SJCRH30 (cell line): Measurements from ENCODE around the gene ADGRD1. TPM values are rescaled to one million over a fixed set of nuclear protein-coding genes. Genes with fewer than 3 reads are reported as not detected.

ENCODE experiments used
- DNase-seq, 2 experiments: peaks; one replicate each; pipeline ENCODE4 v3.0.0-alpha.2; 2015 to 2020
- H3K27ac ChIP-seq: fragments of 250-450 bp; sonication (Bioruptor Pico); 2 replicates; pipeline ENCODE4 v1.5.1; 2020; ENCODE audit warnings: mild to moderate bottlenecking, moderate library complexity
- H3K27me3 ChIP-seq: fragments of 250-450 bp; sonication (Bioruptor Pico); 2 replicates; pipeline ENCODE4 v1.5.1; 2020; ENCODE audit warnings: mild to moderate bottlenecking, moderate library complexity
- H3K36me3 ChIP-seq: fragments of 250-450 bp; sonication (Bioruptor Pico); 2 replicates; pipeline ENCODE4 v1.5.1; 2020; ENCODE audit warnings: mild to moderate bottlenecking, moderate library complexity
- H3K4me1 ChIP-seq: fragments of 250-450 bp; sonication (Bioruptor Pico); 2 replicates; pipeline ENCODE4 v1.5.1; 2020; ENCODE audit warnings: mild to moderate bottlenecking, moderate library complexity
- H3K4me3 ChIP-seq: fragments of 250-450 bp; sonication (Bioruptor Pico); 2 replicates; pipeline ENCODE4 v1.5.1; 2020; ENCODE audit warnings: mild to moderate bottlenecking, moderate library complexity
- H3K9me3 ChIP-seq: fragments of 250-450 bp; sonication (Bioruptor Pico); replicated peaks from 2 replicates; pipeline ENCODE4 v1.5.1; 2020; ENCODE audit warnings: mild to moderate bottlenecking, moderate library complexity
- total RNA-seq: library from RNA; depleted of rRNA; stranded (reverse); fragments of >200 nt; shearing (Covaris generic); gene quantifications from 2 replicates; pipeline ENCODE4 v1.2.3, GENCODE V29; 2014

ADGRD1 gene
- total RNA-seq, 1 experiment from 2014 or later = 0.36 TPM

DNA sequence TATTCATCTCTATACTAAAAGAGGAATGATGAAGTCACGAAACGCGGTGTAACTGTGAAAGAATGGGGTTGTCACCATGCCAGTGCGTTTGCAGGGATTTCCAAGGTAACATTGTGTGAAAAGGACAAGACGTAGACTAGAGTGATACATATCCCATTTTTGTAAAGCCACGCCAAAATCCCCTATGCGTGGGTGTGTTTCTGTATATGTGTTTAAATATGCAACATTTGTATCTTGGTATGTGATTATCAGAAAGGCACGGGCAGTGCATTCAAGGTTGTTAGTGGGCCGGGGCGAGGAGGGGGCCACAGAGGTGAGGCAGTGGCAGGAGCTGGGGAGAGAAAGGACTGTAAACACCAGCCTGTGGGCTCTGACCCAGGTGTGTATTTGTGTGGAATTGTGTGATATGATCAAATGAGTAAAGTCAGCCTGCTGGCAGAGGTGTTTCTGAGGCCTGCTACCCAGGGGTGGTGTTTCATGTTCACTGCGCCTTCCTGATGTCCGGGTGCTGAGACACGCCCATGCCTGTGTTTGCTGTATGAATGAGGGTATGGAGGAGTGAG, 137.8 kb downstream of the ADGRD1 start:
- Histone ChIP-seq H3K27ac (no peak overlapping the region), H3K4me1 (no peaks in the 10 kb centered on the region), H3K9me3 (no peaks in the 10 kb centered on the region), H3K4me3 (no peak overlapping the region), H3K27me3 (no peaks in the 10 kb centered on the region), H3K36me3 (no peaks in the 10 kb centered on the region)
- no peak for DNase-seq

DNA sequence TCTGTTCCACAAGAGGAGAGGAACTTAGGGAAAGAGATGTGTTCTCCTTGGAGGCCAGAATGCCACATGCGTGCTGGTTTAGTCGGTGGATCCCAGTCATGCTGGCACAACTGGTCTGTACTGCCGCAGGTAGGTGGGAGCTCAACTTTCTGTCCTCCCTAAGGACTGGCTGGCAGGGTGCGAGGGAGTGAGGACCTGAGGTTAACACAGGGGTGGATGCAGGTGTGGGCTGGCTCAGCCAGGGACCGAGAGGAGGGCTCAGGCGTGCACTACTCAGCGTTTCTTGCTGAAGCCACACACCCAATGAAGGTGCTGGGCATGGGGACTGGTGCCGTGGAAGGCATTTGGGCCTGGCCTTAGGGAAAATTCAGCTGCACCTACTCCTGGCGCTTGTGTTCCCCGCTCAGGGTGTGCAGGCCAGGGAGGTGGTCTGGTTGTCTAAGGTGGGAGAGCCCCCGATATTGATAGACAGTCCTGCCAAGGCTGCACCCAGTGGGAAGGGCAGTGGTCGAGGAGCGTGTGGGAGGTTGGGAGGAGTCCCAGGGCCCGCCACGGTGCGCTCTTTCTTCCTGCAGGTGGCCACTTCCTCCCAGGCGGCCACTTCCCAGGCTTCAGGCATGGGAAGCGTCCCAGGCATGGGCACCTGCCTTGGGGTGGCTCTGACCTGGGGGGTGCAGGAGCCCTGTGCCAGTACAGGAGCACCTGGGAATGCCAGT, 138.4 kb downstream of the ADGRD1 start:
- Histone ChIP-seq H3K4me3 (no peak overlapping the region), H3K27ac (no peak overlapping the region), H3K27me3 (no peaks in the 10 kb centered on the region), H3K4me1 (no peaks in the 10 kb centered on the region), H3K36me3 (no peaks in the 10 kb centered on the region), H3K9me3 (no peaks in the 10 kb centered on the region)
- DNase-seq = no peak

DNA sequence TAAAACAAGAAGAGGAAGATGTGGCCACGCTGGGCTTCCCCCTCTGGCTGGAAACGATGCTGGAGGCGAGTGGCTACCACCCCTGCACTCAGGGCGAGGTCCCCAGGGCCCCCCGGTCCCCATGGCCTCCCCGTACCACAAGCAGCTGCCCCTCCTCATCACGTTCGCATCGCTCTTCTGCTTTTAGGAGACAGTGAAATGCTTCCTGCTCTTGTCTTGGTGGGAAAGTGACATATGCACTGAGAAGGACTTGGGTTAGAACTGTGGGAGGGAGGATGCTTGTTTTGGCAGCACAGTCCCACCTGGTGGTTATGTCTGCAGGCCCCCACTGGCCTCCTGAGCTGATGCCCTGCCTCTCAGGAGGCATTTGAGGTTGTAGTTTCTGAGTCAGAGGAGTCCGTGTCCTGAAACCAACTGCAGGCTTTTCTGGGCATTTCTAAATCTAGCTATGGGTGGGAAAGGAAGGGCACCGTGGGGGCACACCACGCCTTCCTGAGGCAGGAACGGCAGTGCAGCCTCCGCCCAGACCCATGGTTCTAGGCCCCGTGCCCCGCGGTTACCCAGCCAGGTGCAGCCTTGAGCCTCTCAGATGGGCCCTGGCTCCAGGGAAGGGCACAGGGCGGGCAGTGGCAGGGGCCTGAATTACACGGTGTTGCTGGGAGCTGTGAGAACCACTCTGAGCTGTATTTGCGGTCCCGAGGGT, 139.3 kb downstream of the ADGRD1 start:
- peak in 1 of 2 experiments; percentile 5 for DNase-seq

DNA sequence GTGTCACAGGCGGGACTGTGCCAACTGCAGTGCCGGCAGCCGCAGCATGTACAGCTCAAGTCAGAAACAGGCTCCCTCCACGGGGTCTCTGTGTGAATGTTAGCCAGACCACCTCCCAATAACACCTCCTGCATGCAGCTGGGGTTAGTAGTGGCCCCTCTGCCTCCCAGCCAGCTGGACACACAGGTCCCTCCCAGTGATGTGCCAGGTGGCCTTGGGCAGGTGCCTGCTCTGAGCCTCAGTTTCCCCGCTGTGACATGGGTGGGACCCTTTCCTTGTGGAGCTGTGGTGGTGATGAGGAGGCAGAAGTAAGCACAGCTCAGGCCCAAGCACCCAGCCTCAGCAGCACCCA, 139.9 kb downstream of the ADGRD1 start:
- Histone ChIP-seq H3K36me3 (no peaks in the 10 kb centered on the region), H3K27ac (no peak overlapping the region), H3K9me3 (no peaks in the 10 kb centered on the region), H3K4me1 (no peaks in the 10 kb centered on the region), H3K4me3 (no peak overlapping the region), H3K27me3 (no peaks in the 10 kb centered on the region)
- DNase-seq = no peak

More for the DNA sequence above, 139.3 kb downstream of the ADGRD1 start:
- Histone ChIP-seq H3K27ac (no peak overlapping the region), H3K36me3 (no peaks in the 10 kb centered on the region), H3K4me3 (no peak overlapping the region), H3K27me3 (no peaks in the 10 kb centered on the region), H3K9me3 (no peaks in the 10 kb centered on the region), H3K4me1 (no peaks in the 10 kb centered on the region)

DNA sequence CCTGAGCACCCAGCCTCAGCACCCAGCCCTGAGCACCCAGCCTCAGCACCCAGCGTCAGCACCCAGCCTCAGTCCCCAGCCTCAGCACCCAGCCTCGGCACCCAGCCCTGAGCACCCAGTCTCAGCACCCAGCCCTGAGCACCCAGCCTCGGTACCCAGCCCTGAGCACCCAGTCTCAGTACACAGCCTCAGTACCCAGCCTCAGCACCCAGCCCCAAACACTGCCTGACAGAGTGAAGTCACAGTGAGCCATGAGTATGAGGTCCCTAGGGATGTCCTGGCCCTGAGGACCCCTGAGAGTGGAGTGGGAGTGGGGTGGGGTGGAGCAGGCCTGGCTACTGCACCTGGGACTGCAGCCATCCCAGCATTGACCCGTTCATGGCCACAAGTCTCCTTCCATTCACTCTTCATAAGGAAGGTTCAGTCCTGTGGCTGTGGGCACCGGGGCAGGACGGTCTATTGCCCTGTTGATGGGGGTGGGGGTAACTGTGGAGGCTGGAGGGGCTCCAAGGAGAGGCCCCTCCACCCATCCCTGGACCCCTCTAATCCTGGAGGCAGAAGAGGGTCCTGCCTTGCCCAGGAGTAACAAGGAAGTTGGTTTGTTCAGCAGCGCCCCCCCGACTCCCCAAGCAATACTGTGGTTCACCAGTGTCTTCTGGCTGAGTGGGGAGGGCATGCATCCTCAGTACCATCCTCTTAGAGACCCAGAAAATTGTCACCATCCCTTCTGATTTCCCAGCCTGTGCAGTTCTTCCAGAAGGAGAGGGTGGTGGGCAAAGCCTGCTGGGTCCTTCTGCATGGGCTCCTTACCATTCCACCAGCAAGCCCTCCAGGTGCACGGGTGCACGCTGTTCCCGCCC, 140.5 kb downstream of the ADGRD1 start:
- Histone ChIP-seq H3K4me3 (no peak overlapping the region), H3K27me3 (no peaks in the 10 kb centered on the region), H3K27ac (no peak overlapping the region), H3K36me3 (no peaks in the 10 kb centered on the region), H3K9me3 (no peaks in the 10 kb centered on the region), H3K4me1 (no peaks in the 10 kb centered on the region)
- no peak for DNase-seq

DNA sequence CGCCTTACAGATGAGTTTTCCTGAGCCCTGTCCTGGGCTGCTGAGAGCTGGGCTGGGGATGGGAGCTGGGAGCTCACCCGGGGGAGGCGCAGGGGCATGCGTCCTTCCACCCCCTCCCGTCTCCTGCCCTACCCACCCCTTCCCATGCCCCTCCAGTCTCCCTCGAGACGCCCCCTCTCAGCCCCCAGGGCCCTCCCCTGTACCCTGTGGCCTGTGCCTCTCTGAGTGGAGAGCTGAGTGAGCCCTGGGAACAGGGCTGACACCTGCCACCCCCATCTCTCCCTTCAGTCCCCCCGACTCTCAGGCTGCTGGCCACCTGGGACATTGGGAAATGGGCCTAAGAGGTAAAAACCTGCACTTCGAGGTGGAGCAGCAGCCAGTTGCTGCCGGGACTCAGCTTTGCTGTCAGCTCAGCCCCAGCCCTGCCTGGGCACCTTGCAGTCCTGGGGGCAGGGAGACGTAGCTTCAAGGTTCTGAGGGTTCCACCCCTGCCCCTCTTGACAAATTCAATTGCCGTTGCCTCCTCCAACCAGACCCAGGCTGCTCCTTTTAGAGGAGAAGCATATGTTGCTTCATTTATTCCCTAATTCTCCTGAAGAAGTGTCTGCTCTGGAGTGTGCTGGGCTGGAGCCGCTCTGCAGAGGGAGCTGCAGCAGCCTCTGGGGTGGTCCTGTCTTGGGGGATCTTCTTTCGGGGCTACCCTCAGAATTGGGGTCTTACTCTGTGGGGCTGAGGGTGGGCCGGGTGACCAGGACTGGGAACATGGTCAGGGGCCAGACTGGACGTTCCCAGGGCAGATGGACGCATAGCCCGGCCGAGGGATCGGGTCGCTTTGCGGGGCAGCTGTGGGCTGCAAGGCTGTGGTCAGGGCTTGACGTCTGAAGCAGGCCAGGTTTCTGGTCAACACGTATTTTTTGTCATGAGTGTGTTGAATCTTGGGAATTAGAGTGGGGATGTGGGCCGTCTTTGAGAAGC, 141.4 kb downstream of the ADGRD1 start:
- H3K4me3 ChIP-seq = no peak overlapping the region
- H3K27me3 ChIP-seq = no peaks in the 10 kb centered on the region
- H3K9me3 ChIP-seq = no peaks in the 10 kb centered on the region
- no peaks in the 10 kb centered on the region for H3K4me1 ChIP-seq
- no peaks in the 10 kb centered on the region for H3K36me3 ChIP-seq
- H3K27ac ChIP-seq = no peak overlapping the region
- DNase-seq = no peak

DNA sequence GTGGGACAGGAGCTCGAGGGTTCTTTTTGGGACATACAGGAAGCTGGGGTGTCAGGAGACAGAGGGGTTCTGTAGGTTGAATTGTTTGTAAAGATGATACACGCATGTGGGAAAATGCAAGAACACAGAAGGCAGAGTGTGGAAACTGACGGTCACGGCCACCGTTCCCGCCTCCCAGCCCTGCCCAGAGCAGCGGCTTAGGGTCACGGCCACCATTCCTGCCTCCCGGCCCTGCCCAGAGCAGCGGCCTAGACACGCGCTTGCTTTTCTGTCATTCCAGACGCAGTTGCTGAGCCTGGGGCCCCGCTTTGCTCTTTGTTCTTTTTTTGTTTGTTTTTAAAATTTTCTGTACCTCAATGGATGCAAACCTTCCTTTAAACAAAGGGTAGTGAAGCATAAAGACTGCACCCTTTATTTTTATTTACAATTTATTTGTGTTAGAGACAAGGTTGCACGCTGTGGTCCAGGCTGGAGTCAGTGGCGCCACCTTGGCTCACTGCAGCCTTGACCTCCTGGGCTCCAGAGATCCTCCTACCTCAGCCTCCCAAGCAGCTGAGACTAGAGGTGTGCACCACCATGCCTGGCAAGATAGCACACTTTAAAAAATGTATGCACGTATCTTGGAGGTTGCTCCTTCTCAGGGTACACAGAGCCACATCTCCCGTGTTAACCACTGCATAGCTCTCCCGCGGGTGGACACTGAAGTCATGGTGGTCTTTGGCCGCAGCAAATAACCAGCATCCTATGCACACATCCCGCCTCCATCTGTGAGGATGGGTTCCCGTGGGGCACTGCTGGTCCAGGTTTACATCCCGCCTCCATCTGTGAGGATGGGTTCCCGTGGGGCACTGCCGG, 142.3 kb downstream of the ADGRD1 start:
- Histone ChIP-seq H3K27me3 (no peaks in the 10 kb centered on the region), H3K9me3 (no peaks in the 10 kb centered on the region), H3K27ac (no peak overlapping the region), H3K4me3 (no peak overlapping the region), H3K36me3 (no peaks in the 10 kb centered on the region), H3K4me1 (no peaks in the 10 kb centered on the region)
- DNase-seq = no peak

DNA sequence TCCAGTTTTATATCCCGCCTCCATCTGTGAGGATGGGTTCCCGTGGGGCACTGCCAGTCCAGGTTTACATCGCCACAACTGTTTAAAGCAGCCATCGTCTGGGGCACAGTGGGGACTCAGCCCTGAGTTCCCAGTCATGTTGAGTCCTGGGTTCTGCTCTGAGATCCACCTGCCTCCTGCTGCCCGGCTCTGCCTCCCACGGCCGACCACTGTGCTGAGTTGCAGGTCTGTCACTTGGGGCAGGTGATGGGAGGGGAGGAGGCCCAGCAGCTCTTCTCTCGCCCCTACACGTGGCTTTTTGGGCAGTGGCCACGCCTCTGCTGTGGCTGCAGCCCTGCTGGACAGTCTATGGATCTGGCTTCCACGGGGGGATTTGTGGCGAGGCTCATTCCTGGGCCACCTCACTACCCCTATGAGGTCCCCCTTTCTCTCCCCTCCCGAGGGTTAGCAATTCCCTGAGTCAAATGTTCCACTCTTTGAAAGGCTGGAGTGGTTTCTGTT, 143.0 kb downstream of the ADGRD1 start:
- Histone ChIP-seq H3K27me3 (no peaks in the 10 kb centered on the region), H3K9me3 (no peaks in the 10 kb centered on the region), H3K4me1 (no peaks in the 10 kb centered on the region), H3K36me3 (no peaks in the 10 kb centered on the region), H3K27ac (no peak overlapping the region), H3K4me3 (no peak overlapping the region)
- DNase-seq = no peak

DNA sequence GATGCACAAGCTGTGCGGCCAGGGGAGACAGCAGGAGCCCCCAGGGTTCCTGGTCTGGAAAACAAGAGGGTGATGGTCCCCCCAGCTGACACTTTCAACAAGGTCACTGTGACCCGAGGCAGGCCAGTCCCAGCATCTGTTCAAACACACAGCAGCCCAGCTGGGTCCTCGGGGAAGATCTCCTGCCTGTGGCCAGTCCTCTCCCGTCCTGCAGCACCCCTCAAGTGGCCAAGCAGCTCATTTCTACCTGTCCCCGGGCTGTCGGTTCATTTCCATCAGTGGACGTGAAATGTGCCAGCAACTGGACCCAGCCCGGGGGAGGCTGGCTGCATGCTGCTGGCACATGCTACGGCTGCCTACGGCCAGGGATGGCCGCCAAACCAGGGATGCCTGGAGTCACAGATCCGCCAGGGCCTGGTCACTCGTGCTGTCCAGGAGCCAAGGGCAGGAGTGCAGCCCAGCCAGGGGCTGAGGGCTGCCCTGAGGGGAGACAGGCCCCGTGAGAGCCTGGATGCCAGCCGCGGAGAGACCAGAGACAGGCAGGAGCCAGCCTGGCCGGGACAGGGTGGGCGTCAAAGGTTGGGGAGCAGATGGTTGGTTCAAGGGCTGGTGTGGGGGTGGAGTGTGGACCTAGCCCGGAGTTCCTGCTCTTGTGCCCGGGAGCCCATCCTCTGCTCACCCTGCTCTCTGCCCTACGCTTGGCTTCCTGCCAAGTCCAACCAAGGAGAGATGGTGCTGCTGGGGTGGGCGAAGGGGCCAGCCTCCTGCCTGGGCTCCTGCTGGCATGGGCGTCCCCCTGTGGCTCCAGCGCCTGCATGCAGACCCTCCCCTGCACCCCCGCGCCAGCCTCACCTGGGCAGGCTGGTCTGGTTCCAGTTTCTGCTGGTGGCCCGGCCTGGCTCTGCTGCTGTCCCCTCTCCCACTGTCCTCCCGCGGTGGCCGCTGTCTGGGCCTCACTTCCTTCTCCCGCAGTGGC, 143.8 kb downstream of the ADGRD1 start:
- Histone ChIP-seq H3K4me3 (no peak overlapping the region), H3K27me3 (no peaks in the 10 kb centered on the region), H3K9me3 (no peaks in the 10 kb centered on the region), H3K27ac (no peak overlapping the region), H3K4me1 (no peaks in the 10 kb centered on the region), H3K36me3 (no peaks in the 10 kb centered on the region)
- no peak for DNase-seq

DNA sequence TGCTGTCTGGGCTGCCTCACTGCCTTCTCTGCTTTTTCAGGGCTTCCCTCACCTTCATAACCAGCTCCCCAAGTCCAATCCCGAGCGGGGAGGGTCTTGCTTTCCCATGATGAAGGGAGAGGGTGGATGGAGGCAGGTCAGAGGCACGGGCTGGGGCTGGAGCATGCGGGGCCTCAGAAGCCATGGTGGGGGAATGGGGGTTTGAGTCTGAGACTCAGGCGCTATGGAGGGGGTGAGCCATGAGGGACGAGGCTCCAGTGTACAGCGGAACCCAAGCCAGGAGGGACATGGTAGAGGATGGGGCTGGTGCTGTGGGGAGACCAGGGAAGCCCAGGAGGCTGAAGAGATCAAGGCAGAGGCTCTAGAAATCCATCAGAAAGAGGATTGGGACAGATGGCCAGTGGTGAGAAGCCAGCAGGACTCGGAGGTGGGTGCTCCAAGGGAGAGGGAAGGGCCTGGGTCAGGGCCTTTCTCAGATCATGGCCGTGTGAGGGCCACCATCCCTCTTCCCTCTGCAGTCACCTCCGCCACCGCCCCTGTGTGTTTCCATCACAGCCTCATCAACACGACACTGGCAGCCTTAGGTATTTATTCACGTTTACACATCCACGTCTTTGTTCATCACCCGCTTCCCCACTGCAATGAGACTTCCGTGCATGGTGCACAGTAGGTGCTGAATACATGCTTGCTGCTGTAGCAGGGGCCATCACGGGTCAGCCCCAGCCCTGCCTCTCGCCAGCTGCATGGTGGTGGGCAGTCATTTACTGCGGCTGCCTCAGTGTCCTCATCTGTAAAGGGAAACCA, 144.7 kb downstream of the ADGRD1 start:
- Histone ChIP-seq H3K27ac (no peak overlapping the region), H3K36me3 (no peaks in the 10 kb centered on the region), H3K27me3 (no peaks in the 10 kb centered on the region), H3K4me1 (no peaks in the 10 kb centered on the region), H3K9me3 (no peaks in the 10 kb centered on the region), H3K4me3 (no peak overlapping the region)
- no peak for DNase-seq

DNA sequence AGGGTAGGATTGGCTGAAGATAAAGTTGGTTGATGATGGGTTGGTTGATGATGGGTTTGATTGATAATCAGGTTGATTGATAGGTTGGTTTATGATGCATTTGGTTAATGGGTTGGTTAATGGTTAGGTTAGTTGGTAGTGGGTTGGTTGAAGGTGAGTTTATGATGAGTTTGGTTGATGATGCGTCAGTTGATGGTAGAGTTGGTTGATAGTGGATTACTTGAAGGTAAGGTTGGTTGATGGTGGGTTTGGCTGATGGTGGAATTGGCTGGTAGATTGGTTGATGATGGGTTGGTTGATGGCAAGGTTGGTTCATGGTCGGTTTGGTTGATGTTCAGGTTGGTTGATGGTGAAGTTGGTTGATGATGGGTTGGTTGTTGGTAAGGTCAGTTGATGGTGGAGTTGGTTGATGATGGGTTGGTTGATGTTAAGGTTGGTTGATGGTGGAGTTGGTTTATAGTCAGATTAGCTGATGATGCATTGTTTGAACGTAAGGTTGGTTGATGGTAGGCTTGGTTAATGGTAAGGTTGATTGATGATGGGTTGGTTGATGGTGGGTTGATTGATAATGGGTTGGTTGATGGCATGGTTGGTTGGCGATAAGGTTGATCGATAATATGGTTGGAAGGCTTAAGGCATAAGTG, 146.4 kb downstream of the ADGRD1 start:
- H3K27ac ChIP-seq = no peak overlapping the region
- H3K9me3 ChIP-seq = no peaks in the 10 kb centered on the region
- no peak for DNase-seq
- H3K4me3 ChIP-seq = no peak overlapping the region
- no peaks in the 10 kb centered on the region for H3K4me1 ChIP-seq
- H3K27me3 ChIP-seq = no peaks in the 10 kb centered on the region
- H3K36me3 ChIP-seq = no peaks in the 10 kb centered on the region
